MM.1S (cell line): ENCODE measurements around the gene RBM47.

Experiments used
- CTCF ChIP-seq: fragments of 300-600 bp; sonication (generic); IDR thresholded peaks from 2 replicates; pipeline ENCODE4 v1.5.1; 2016; ENCODE audit warnings: antibody characterized with exemption, low read length, mixed read lengths
- EZH2 ChIP-seq: fragments of 300-600 bp; sonication (generic); optimal IDR thresholded peaks from 2 replicates; pipeline ENCODE3; 2017; ENCODE audit warnings: low read depth, mild to moderate bottlenecking, antibody characterized with exemption, low read length, mixed read lengths
- EZH2phosphoT487 ChIP-seq: fragments of 300-600 bp; sonication (generic); IDR thresholded peaks from 2 replicates; pipeline ENCODE4 v1.6.1; 2018; ENCODE audit warnings: antibody characterized with exemption, low read length

- TF ChIP-seq CTCF, result no peak
- TF ChIP-seq EZH2, result no peak
- TF ChIP-seq EZH2phosphoT487, result no peak
Measured at GRCh38 chr4:40595981-40596380, 33.7 kb downstream of the RBM47 start.
